Measurements from ENCODE around the gene VPS33A.
"Not testable (repeated sequence)": the region's sequence is repeated elsewhere in the genome, so short reads cannot be mapped to it uniquely, and the experiment has no call there.

Gene VPS33A

GRCh38 chr12:122258462-122258861 is 7.8 kb downstream of the VPS33A start:
- H3K4me3 ChIP-seq (ENCODE audit: low read depth, low read length), result not testable (repeated sequence)

DNA sequence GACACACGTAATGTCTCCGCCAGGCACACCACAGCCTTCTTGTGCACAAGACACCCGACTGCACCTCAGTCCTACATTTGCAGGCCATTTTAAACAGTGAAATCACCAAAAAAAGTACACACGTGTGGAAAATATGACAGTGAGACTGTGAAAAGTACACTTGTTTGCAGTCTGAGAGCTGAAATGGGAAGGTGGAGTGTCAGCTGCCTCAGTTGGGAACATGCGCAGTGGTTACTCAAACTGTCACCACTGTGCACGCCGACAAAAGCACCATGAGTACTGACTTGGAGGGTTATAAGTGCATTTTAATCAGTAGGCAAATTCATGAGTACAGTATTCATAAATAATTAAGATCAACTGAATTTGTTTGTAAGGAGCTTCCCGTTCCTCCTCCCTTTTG is 15.8 kb downstream of the VPS33A start:
- H3K4me3 ChIP-seq (ENCODE audit: low read depth, low read length), result no peak overlapping the region

- H3K4me3 ChIP-seq (ENCODE audit: low read depth, low read length), result no peak overlapping the region
These were observed 16.2 kb downstream of the VPS33A start for GRCh38 chr12:122250047-122250446.

GRCh38 chr12:122245553-122245952 is 20.7 kb downstream of the VPS33A start:
- H3K4me3 ChIP-seq (ENCODE audit: low read depth, low read length), result no peak overlapping the region

DNA sequence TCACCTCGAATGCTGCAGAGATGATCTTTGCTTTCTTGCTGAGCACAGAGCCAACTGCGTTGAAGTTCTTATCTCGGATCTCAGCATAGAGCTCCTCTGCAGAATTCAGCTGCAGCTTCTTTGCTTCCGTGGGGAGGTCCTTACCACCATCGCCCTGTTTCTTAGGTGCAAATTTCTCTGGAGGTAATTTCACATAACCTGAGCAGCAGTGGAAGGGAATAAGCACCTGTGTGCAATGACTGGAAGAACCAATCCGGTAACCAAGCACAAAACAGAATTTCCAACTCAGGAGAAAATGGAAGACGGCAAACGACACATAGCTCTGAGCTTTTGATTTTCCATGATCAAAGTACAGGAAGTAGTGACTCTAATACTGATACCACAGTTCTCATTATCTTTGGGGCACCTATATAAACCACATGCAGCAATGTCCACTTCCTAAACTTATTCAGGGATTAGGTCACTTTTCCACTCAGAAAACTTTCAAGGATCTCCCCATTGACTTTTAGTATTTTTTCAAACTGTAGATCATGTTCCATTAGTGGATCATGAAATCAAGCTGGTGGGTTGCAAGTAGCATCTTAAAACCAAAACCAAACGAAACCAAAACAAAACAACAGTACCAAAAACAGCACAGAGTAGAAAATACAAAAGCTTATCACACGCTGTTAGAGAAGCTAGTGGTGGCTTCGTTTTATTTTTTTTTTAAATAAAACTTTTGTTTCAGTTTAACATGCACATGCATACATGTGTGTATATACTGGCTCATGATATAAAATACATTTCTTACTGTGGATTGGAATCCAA is 21.5 kb downstream of the VPS33A start:
- H3K4me3 ChIP-seq (ENCODE audit: low read depth, low read length), result no peak overlapping the region

DNA sequence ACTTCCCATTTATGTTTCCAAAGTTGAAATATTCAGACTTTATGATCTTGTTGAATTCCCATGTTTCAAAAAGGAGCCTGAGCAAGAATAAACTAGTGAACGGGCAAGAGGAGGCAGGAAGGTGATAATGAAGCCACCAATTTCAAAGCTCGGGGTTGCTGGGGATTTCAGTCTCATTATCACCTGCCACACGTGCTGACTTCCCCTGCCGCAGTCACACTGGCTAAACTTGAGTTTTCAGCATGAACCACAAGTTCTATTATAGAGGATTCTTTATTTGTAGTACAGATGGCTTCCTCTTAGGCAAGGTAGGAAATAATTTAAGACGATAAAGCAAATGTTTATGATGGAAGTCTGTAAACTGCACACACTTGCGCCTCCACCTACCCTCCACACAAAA is 22.3 kb downstream of the VPS33A start:
- no peak overlapping the region for H3K4me3 ChIP-seq (ENCODE audit: low read depth, low read length)

GRCh38 chr12:122238861-122239260 is 27.4 kb downstream of the VPS33A start:
- H3K4me3 ChIP-seq (ENCODE audit: low read depth, low read length), result no peak overlapping the region

- no peak overlapping the region for H3K4me3 ChIP-seq (ENCODE audit: low read depth, low read length)
These were observed 30.6 kb downstream of the VPS33A start for GRCh38 chr12:122235741-122236140.

- H3K4me3 ChIP-seq (ENCODE audit: low read depth, low read length), result no peak overlapping the region
These were observed 33.6 kb downstream of the VPS33A start for GRCh38 chr12:122232691-122233090.

- no peak overlapping the region for H3K4me3 ChIP-seq (ENCODE audit: low read depth, low read length)
These were observed 35.5 kb downstream of the VPS33A start for GRCh38 chr12:122230798-122231197.

DNA sequence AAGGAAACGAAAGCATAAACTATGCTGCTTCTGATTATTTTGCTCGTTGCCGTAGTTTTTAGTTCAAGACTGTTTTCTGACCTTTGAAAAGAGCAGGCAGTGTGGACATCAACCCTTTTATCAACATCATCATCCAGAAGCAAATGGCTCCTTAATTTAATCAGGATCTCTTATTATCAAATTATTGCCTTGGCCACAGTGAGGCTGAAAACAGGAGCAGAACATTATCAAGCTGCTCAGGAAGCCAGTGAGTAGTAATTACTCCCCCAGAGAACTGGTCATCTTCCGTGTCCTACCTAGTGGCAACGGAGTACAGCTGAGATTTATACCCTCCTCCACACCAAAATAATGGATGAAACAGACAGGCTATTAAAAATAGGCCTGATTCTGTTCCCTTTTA is 38.2 kb downstream of the VPS33A start:
- no peak overlapping the region for H3K4me3 ChIP-seq (ENCODE audit: low read depth, low read length)

DNA sequence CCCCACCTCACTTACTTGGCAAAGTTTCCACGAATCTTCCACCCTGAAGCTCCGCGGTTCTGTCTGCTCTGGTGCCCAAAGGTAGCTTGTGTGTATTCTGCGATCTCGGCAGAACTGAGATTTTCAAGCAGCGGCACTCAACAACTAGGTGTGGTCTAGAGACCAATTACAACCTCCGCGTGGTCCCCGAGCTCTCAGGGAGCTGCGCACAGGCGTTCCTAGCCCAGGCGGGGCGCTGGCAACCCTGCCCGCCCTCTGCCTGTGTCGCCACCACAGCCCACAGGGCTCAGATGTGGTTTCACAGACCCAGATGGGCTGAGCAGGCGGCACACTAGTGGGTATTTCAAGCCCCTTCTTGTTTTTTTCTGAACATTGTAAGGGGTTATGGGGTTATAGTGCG is 39.0 kb downstream of the VPS33A start:
- H3K4me3 ChIP-seq (ENCODE audit: low read depth, low read length), result no peak overlapping the region

DNA sequence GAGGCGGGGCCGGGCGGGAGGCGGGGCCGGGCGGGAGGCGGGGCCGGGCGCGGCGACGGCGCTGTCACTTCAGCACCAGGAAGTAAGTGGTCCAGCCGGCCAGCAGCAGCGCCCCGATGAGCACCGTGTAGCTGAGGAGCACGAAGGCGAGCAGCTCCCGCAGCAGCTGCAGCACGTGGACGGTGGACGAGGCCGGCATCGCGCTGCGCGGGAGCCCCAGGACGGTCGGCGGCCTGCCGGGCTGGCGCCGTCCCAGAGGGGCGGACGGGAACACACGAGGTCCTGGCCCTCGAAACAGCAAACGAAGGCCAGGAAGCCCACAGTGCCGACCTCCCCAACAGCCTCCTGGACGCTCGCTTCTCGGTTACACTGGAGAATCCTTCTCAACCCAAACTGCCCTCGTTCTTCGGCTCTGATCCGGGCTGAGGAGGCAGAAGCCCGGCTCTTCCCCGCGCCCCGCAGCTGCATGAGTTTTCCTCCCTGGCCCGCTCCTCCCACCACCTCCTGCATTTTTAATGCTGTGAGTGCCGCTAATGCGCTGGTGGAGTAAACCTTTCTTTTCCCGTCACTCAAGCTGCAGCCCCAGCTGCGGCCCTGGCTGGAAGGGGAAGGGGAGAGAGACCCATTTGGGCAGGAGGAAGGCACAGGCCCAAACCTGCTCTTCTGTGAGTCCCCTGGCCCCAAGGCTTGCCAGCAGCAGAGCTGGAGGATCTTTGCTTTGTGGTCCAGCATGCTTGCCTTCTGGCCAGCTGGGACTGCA is 39.7 kb downstream of the VPS33A start:
- no peak overlapping the region for H3K4me3 ChIP-seq (ENCODE audit: low read depth, low read length)

- H3K4me3 ChIP-seq (ENCODE audit: low read depth, low read length), result peak within 1 kb of the TSS; percentile 63
These were observed 40.5 kb downstream of the VPS33A start, which contains the start of gene DIABLO for GRCh38 chr12:122225683-122226365. Gene DIABLO (minus strand): TSS chr12:122226052. CDS start chr12:122226014, 38 bp downstream.

DNA sequence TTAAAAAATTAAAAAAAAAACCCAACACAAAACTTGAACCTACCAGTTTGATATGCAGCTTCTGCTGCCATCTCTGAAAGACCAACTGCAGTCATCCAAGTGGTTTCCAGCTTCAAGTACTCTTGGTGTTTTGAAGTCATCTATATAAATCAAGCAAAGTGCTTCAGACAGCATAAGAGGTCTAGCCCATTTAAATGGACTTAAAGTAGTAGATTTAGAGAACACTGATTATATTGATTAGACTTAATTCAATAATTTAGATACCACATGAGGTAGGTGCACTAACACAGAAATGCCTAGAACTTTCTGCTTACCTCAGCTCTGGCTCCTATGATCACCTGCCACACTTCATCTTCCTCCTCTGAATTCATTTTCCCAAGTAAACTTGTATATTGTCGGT is 49.8 kb downstream of the VPS33A start:
- no peak overlapping the region for H3K4me3 ChIP-seq (ENCODE audit: low read depth, low read length)

- no peak overlapping the region for H3K4me3 ChIP-seq (ENCODE audit: low read depth, low read length)
These were observed 50.5 kb downstream of the VPS33A start for GRCh38 chr12:122215771-122216170.

- no peak overlapping the region for H3K4me3 ChIP-seq (ENCODE audit: low read depth, low read length)
These were observed 58.0 kb downstream of the VPS33A start for GRCh38 chr12:122208073-122208820.

- no peak overlapping the region for H3K4me3 ChIP-seq (ENCODE audit: low read depth, low read length)
These were observed 58.9 kb downstream of the VPS33A start for GRCh38 chr12:122207391-122207790.

GRCh38 chr12:122206976-122207375 is 59.3 kb downstream of the VPS33A start:
- no peak overlapping the region for H3K4me3 ChIP-seq (ENCODE audit: low read depth, low read length)

DNA sequence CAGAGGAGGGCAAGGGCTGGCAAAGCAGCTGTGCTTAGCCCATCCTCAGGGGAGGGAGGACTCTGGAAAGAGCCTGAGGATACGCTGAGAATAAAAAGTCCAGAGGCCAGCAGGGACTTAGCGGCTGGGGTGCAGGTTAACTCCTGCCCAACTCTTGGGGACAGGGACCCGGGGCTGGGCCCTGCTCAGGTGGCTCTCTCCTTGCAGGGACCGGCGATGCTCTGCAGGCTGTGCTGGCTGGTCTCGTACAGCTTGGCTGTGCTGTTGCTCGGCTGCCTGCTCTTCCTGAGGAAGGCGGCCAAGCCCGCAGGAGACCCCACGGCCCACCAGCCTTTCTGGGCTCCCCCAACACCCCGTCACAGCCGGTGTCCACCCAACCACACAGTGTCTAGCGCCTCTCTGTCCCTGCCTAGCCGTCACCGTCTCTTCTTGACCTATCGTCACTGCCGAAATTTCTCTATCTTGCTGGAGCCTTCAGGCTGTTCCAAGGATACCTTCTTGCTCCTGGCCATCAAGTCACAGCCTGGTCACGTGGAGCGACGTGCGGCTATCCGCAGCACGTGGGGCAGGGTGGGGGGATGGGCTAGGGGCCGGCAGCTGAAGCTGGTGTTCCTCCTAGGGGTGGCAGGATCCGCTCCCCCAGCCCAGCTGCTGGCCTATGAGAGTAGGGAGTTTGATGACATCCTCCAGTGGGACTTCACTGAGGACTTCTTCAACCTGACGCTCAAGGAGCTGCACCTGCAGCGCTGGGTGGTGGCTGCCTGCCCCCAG is 60.0 kb downstream of the VPS33A start:
- no peak overlapping the region for H3K4me3 ChIP-seq (ENCODE audit: low read depth, low read length)
